GM21619 (cell line): Measurements from ENCODE around the gene COL28A1.
"Not testable (repeated sequence)": the region's sequence is repeated elsewhere in the genome, so short reads cannot be mapped to it uniquely, and the experiment has no call there.

Experiments used
- ATAC-seq: cut with Tn5 transposase; IDR thresholded peaks from one replicate; pipeline ENCODE4 v1.9.1; 2021; ENCODE audit not compliant: unreplicated experiment

The COL28A1 gene

DNA sequence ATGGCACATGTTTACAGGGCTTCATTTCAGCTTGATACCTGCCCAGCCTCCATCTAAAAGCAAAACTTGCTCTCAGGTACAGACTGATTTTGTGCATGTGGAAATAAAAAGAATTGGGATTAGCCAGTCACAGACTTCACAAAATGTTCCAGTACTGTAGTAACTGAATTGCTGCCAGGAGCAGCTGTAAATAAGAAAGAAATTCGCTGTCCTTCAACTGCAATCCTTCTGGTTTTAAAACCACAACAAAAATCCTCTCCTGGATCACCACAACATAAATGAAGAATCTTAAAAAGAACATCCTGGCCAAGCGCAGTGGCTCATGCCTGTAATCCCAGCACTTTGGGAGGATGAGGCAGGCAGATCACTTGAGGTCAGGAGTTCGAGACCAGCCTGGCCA, 27.1 kb upstream of the COL28A1 start:
- no peak for ATAC-seq

DNA sequence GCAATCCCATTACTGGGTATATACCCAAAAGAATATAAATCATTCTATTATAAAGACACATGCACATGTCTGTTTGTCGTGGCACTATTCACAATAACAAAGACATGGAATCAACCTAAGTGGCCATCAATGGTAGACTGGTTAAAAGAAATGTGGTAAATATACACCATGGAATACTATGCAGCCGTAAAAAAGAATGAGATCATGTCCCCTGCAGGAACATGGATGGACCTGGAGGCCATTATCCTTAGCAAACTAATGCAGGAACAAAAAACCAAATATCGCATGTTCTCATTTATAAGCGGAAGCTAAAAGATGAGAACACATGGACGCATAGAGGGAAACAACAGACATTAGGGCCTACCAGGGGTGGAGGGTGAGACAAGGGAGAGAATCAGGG, 25.9 kb upstream of the COL28A1 start:
- not testable (repeated sequence) for ATAC-seq

DNA sequence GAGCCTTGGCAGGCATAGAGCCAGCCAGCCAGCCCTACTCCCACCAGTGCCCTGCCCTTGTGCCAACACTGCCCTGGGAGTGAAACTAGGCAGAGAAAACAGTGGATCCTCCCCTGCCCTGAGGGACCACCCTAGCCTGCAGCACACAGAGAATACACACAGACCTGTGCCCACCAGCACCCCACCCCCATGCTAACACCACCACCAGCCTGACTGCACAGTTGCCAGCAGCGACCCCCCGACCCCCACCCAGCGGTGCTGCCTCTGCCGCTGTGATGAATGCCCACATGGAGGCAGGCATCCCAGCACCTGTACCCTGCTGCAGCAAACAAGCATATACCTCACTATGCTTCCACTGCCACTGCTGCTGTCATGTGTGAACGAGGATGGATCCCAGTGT, 21.6 kb upstream of the COL28A1 start:
- ATAC-seq: no peak

DNA sequence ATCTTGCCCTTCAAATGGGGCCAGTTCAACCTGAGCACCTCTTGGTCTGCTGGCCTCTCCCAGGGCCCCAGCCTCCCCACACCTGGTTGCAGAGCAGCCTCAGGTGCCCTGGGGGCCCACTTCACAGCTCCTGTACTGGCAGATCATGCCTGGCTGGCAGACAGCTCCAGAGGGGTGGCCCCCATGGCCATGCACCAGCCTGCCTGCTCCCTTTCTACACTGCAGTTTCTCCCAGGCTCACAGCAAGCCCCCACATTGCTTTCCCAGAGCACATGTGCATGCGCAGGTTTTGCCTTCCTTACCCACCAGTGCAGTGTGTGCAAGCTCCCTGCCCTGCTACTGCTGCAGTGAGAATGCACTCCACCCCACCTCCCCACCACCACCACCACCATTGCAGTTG, 21.2 kb upstream of the COL28A1 start:
- no peak for ATAC-seq

DNA sequence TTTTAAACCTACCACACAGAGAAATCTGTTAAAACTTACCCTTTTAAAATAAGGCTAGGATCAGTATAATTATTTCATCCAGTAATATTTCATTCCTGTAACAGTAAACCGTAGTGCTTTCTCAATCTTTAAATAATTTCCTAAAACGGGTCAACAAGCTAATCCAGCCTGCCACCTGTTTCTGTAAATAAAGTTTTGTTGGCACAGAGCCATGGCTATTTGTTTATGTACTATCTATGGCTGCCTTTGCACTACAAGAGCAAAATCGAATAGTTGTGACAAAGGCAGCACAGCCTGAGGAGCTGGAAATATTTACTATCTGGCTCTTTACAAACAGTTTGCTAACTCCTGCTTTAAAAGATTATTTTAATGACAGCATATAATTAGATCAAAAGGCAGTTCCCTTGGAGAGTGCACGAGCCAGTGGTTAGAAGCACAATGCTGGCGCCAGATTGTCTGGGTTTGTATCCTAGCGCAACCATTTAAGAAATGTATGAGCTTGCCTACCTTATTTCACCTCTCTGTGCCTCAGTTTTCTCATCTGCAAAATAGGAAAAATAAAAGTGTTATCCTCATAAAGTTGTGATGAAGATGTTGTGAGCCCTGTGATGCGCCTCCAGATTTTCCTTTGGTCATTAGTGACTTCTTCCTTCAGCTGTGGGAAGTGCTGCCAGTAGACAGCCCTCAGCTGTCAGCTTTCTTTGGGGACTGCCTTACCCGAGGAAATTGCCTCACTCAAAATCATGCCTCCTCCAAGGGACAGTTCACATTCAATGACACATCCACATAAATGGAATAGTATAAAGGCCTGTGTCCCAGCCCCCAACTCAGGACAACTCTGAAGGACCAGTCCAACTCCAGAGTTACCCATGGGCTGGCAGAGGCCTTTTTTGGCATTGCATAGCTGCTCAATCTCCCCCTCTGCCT, 19.2 kb upstream of the COL28A1 start:
- no peak for ATAC-seq

DNA sequence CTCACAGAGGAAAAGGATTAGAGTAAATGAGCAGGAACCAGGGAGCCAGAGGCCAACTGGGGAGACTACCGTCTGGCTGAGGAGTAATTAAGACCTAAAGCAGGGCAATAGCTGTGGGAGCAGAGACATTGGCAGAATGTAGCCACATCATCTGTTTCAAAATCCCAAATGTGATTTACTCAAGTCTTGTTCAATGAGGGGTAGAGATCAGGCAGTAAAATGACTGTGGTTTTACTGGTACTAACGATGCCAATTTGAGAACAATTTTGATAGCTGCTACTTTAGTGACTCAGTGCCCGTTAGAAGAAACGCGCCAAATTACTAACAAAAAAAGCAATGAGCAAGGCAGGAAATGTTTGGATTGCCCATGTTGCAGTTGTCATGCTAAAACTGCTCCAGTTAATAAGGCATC, 18.4 kb upstream of the COL28A1 start:
- no peak for ATAC-seq

DNA sequence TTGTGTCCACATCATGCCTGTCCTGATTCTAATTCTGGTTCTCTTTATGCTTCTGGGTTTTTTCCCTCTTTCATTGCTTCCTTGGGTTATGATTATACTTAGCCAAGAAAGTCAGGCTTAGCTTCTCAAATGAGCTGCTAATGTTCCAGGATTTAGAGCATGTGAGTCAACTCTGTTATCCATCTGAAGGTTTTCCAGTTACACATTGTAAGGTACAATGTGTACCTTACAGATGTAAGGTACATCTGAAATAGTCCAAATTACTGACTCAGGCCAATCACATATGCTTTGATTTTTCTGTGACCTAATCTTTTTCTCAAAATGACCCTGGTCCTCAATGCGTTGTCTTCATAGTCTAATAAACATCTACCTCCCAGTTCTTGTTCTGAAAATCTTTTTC, 17.7 kb upstream of the COL28A1 start:
- no peak for ATAC-seq

DNA sequence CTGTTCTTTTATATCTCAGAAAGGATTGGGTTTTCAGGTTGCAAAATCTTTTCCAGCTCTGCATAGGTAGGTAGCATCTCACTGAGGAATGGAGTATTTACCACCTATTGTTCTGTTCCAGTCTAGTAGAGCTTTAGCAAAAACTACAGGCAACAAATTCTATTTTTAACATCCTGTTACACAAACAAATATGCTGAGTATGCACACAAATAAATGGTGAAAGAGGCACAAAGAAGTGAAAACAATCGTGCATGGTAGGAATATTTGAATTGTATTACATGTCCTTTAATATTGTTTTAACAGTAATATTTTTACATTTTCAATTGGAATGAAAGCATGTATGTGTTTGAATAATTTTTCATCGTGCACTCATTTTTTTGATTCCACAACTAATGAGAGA, 16.5 kb upstream of the COL28A1 start:
- no peak for ATAC-seq

DNA sequence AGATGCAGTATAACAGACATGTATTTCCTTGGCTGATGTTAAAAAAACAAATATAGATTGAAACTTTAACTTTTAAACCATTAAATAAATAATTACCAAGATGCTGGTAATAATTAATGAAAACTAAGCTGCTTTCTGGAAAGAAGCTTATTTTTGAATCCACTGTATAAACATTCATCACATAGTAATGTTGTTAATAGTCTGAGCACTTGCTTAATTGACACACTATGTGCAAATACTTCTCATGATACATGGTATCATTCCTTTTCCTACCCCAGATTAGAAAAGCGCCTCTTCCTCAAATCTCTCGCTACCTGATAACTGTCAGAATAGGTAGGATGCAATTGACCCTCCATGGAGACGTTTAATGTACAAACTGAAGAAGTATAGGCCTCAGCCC, 15.0 kb upstream of the COL28A1 start:
- ATAC-seq: no peak

DNA sequence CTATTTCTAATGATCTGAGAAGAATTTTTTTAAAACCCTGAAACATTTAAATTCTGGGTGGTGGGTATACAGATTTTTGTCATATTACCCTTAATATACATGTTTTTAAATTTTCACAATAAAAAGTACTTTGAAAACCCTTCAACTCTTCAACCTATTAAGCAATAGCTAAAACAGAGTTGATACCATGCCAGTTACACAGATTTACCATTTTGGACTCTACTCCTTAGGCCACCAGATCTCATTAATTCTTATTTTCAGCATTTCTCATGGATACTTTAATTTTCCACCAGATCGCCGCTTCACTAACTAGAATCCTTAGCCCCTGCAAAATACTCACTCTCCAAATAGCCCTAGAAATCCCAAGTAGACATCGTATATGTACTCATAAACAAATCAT, 12.7 kb upstream of the COL28A1 start:
- ATAC-seq: no peak

DNA sequence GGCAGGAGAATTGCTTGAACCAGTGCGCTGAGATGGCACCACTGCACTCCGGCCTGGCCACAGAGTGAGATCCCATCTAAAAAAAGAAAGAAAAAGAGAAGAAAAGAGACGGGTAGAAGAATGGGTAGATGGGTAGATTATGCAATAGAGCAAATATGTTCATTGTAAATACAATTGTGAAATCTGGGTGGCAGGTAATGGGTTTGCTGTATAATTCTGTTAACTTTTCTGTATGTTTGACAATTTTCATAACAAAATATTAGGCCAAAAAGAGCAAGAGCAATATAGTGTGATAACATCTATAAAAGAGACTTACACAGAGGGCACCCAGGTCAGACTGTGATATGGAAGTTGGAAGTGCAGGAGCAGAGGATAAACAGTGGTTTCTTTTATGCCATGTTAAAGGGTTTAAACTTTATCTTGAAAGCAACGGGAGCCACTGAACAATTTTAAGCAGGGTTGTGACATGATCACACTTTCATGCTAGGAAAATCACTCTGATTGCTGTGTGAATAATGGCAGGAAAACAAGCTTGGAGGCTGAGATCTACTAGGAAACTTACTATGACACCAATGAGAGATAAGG, 6.7 kb upstream of the COL28A1 start:
- ATAC-seq: no peak

DNA sequence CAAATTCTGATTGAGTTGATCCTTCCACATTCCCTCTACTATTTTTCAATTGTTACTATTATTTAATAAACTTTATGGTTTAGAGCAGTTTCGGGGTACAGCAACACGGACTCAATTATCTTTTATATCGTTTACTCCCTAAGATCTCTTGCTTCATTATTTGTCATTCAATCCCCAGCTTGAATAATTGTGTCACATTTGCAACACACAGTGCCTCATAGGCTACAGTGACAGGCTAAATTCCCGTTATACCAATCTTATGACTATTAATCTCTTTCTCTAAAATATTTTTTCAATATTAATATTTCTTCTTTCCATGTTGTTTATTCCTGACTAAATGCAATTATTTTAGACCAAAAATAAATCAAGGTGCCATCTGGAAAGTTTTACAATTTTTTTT, 4.0 kb upstream of the COL28A1 start:
- no peak for ATAC-seq

DNA sequence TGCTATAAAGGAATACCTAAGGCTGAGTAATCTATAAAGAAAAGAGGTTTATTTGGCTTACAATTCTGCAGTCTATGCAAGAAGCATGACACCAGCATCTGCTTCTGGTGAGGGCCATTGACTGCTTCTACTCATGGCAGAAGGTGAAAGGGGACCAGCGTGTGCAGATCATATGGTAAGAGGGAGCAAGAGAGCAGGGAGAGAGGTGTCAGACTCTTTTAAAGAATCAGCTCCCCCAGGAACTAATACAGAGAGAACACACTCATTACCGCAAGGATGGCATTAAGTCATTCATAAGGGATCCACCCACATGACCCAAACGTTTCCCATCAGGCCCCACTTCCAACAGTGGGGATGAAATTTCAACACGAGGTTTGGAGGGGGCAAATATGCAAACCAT, 3.5 kb upstream of the COL28A1 start:
- no peak for ATAC-seq

DNA sequence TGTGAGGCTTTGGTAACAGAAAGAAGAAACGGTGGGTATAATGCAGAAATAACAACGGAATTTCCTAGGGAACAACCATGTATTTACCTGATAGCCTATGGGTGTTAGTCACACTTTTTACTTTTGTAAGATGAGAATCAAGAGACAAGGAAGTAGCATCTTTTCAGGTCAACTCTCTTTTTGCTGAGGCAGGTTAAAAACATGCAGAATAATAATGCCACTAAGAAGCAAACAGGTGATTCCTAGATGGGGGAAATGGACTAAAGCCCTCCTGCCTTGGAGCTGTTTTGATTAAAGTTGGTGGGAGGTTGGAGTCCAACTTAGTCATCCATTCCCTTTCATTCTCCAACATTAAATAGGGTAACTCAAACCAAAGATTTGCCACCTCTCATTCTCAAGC, 2.0 kb upstream of the COL28A1 start:
- no peak for ATAC-seq

DNA sequence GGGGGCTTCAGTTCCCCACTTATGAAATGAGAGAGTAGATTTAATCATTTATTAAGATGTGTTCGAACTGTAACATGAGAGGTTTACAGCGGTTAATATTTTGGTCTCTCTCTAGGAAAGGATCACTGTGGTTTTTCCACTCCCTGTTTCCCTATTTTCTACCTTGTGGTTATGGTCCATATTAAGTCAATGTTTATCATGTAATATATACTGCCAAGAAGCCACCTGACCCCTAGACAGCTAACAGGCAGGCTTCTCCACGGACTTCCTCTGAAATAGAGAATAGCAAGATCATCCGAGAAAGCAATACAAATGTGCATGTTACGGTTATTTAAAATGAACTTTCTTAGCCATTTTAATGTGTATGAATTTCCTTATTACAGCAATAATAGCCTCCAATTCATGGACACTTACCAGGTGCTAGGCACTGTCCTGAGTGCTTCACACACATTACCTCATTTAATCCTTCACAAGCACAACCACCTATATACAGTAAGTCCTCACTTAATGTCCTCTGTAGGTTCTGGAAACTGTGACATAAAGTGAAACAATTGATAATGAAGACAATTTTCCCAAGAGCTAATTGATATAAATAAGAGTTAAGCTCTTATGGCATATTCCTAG, 835 bp upstream of the COL28A1 start:
- no peak for ATAC-seq

DNA sequence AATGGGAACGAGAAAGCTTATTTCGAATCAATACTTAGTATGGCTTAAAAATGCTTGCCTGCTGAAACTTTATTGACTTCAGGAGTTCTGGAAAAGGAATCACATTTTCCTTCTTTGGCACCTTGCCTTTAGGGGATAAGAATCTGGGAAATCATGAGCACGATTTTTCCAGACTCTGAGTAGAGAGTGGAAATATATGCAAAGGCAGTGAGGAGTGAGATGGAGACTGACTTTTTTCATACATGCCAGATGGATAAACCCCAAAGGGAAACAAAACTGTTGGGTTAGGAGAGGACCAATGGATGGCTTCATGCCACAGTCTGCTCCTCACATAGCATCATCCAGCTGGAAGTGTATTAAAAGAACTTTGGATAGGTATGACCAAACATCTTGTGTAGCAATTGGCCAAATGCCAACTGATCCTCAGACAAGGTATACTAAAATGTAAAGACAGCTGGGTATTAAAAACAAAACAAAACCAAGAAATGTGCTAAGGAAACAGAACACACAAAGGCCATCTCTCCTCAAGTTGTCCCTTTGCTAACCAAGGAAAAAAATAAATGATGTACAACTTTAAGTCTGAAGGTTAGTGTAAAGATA, 1.7 kb downstream of the COL28A1 start:
- no peak for ATAC-seq

DNA sequence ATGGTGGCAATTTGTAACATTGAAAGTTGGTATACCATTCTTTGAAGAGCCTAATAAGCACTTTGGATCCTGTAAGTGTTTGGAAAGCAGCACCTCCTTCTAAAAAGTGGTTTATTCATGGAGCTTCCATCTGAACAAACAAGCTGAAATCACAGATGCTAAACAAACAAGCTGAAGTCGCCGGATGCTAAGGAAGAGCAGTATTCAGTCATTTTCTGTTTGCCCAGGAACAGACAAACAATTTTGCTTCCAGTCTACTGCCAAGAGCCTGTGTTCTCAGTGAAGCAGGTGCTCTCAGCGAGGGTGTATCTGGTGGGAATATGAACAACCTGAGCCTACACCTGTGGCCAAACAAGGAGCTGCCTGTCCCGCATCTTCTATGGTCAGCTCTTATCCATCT, 6.3 kb downstream of the COL28A1 start:
- no peak for ATAC-seq

DNA sequence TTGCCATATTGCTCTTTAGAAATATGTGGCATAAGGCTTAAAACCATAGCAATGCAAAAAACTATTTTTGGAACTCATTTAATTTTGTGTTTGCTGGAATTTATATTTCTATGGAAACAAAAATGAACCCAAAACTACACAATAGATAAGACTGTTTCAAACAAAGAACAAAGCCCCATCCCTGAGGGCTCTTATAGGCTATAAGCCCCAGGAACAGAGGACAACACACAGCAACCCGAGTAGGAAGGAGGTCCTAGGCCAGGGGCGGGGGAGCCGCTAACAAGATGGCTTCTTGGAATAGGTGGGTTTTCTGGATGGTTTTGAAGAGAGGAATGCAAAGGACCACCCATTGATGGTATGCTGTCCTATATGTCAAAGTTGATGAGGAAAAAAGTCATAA, 8.6 kb downstream of the COL28A1 start:
- no peak for ATAC-seq

DNA sequence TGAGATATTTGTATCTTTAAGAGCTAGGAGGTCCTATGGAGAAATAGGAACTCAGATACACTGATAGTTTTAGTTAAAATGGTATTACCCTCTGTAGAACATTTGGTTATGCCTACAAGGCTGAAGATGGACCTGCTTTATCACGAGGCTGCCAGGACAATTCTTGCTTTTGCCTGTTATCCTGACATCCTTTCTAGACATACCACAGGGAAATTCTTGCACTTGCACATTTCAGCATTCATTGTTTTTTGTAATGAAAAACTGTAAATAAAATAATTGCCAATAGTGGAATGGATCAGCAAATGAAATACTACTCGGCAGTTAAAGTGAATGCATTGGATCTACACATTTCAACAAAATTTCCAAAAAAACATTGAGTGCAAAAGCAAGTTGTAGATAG, 9.7 kb downstream of the COL28A1 start:
- ATAC-seq: no peak

DNA sequence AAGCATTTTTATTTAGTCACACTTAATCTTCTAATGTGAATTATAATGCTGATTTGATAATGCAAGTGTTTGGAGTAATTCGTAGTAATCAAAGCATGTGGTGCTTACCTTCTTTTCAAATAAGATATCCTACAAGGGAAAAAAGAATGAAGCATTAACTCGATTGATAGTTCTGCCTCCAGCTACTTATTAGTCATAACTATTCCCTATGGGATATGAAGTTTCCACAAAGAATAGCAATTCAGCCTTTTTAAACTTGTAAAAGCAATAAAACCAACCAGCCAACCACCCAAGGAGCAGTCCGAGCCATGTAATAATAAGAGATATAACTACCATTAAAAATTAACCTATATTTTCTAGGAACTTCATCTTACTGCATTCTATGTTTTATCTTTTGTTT, 11.6 kb downstream of the COL28A1 start:
- ATAC-seq: no peak

DNA sequence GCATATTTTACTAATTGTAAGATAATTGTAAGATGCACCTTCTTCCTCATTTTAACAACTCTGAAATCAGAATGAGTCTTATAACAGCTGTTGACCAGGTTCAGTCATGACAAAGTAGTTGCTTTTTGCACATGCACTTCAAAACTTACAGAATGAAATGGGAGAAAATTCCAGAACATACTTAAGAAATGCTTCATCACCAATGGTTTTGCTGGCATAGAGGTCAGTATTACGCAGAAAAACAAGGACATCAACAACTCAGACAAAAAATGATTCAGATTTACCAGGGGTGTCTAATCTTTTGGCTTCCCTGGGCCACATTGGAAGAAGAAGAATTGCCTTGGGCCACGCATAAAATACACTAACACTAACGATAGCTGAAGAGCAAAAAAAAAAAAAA, 13.3 kb downstream of the COL28A1 start:
- no peak for ATAC-seq

DNA sequence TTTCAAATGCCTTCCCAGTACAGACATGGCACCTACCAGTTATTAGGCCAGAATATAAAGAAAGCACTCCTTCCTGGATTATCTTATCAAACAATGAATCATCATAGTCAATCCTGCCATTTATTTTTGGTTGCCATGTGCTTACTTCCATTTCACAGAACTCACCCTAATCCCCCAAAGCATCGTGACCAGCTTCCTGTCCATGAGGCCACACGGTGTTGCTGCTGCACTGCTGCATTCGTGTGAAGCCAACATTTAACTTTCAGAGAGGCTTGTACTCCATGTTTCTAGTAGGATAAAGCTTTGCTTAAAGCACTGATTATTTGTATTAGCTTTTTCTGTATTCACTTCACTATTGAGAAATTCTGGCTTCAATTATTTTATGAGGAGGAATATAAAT, 14.4 kb downstream of the COL28A1 start:
- ATAC-seq: no peak
